ENCODE measurements around the gene FBXO7. TPM values are rescaled to one million over a fixed set of nuclear protein-coding genes. Genes with fewer than 3 reads are reported as not detected.

FBXO7 gene
- total RNA-seq, 4 donors from 2014 or later = 70.3 to 80.1 (median 76.4) TPM

DNA sequence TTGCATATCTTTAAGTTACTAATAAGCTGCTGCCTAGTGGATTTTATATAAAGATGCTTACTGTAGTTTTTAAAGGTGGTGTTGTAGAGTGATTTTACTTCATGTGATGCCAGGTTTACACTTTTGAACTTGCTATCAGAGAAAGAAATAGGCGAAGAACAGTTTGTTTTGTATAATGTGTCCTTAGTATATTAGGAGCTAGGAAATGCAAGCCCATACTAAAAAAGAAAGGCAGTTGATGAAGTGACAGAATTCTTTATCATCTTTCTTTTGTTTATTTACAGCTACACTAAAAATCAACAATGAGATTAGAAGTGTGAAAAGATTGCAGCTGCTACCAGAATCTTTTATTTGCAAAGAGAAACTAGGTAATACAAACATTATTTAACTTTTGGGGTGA, 12.8 kb downstream of the FBXO7 start:
- Histone ChIP-seq H3K36me3 (peaks cover 0 to 55% (median 22%) of the 10 kb centered on the region in 4 donors), H3K27me3 (no peaks in the 10 kb centered on the region), H3K4me3 (no peak overlapping the region), H3K27ac (no peak overlapping the region), H3K4me1 (peaks cover 0 to 5% (median 0%) of the 10 kb centered on the region in 4 donors), H3K9me3 (no peaks in the 10 kb centered on the region)
- in situ Hi-C loops (cut with MboI; ENCODE audit: low pct_ligation_motif_present in 1 of 4, low pct_unique_long_range_greater_than_20kb in 1 of 4, low sequenced_read_pairs in 3 of 4) = no loop called here
- WGBS, 2 donors (ENCODE audit: low coverage in 1 of 2) = 83 to 94% methylated on average over 1 of the region's 1 CpG
- DNase-seq = no peak
- no peak for TF ChIP-seq POLR2A (IDR thresholded peaks at IDR 0.05)
- TF ChIP-seq, protein P1, sequence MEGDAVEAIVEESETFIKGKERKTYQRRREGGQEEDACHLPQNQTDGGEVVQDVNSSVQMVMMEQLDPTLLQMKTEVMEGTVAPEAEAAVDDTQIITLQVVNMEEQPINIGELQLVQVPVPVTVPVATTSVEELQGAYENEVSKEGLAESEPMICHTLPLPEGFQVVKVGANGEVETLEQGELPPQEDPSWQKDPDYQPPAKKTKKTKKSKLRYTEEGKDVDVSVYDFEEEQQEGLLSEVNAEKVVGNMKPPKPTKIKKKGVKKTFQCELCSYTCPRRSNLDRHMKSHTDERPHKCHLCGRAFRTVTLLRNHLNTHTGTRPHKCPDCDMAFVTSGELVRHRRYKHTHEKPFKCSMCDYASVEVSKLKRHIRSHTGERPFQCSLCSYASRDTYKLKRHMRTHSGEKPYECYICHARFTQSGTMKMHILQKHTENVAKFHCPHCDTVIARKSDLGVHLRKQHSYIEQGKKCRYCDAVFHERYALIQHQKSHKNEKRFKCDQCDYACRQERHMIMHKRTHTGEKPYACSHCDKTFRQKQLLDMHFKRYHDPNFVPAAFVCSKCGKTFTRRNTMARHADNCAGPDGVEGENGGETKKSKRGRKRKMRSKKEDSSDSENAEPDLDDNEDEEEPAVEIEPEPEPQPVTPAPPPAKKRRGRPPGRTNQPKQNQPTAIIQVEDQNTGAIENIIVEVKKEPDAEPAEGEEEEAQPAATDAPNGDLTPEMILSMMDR (IDR thresholded peaks at IDR 0.05) = no peak
- no peak for TF ChIP-seq POLR2AphosphoS5 (IDR thresholded peaks at IDR 0.05)
- no peak for TF ChIP-seq EP300 (IDR thresholded peaks at IDR 0.05; ENCODE audit: low read depth)
- intact Hi-C loops (cut with DNase I; ENCODE audit: low total_unique reads) = no loop called here

DNA sequence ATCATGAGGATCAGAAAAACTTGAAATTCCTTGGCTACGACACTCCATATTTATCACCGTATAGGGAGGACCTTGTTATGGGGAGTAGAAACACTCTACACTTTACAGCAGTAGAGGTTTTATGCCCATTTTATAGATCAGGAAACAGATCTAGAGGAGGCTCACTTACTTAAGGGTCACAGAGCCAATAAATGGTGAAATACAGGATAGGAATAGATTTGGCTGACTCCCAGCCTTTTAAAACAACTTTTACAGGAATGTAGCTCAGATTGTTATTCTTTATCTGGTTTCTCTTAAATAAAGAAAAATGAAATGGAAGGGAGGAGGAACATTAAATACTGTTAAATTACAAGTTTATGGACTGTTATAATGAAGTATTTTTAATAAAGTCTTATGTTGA, 14.8 kb downstream of the FBXO7 start:
- no peak overlapping the region for H3K27ac ChIP-seq
- TF ChIP-seq POLR2AphosphoS5 (IDR thresholded peaks at IDR 0.05) = no peak
- no peak for TF ChIP-seq EP300 (IDR thresholded peaks at IDR 0.05; ENCODE audit: low read depth)
- TF ChIP-seq POLR2A (IDR thresholded peaks at IDR 0.05) = no peak
- TF ChIP-seq, protein P1 (IDR thresholded peaks at IDR 0.05) = no peak
- H3K27me3 ChIP-seq = no peaks in the 10 kb centered on the region
- in situ Hi-C loops (cut with MboI; ENCODE audit: low pct_ligation_motif_present in 1 of 4, low pct_unique_long_range_greater_than_20kb in 1 of 4, low sequenced_read_pairs in 3 of 4) = no loop called here
- no peak for DNase-seq
- H3K4me1 ChIP-seq = no peaks in the 10 kb centered on the region
- no peaks in the 10 kb centered on the region for H3K9me3 ChIP-seq
- H3K4me3 ChIP-seq = no peak overlapping the region
- peaks cover 0 to 73% (median 30%) of the 10 kb centered on the region in 4 donors for H3K36me3 ChIP-seq
- WGBS, 2 donors (ENCODE audit: low coverage in 1 of 2) = 97 to 100% methylated on average over 2 of the region's 2 CpGs
- intact Hi-C loops (cut with DNase I; ENCODE audit: low total_unique reads) = no loop called here

DNA sequence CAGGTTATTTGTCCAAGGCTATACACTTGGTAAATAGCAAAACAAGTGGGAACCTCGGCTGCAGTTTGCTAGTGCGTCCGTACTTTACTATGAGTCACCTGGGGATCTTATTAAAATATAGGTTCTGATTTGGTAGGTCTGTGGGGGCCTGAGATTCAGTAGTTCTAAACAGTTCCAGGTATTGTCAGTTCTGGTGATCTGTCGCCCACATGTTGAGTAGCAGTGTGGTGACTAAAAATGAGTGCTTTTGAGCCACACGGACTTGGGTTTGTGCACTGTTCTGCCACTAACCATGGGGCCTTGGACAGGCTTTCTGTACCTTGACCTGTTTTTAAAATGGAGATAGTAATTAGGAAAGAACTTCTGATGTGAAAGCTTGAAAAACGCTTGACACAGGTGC, 15.7 kb downstream of the FBXO7 start:
- DNase-seq = no peak
- peaks cover 0 to 77% (median 32%) of the 10 kb centered on the region in 4 donors for H3K36me3 ChIP-seq
- in situ Hi-C loops (cut with MboI; ENCODE audit: low pct_ligation_motif_present in 1 of 4, low pct_unique_long_range_greater_than_20kb in 1 of 4, low sequenced_read_pairs in 3 of 4) (no loop called here), intact Hi-C loops (cut with DNase I; ENCODE audit: low total_unique reads) (no loop called here)
- no peak overlapping the region for H3K4me3 ChIP-seq
- no peaks in the 10 kb centered on the region for H3K4me1 ChIP-seq
- H3K9me3 ChIP-seq = no peaks in the 10 kb centered on the region
- TF ChIP-seq POLR2AphosphoS5 (IDR thresholded peaks at IDR 0.05) = no peak
- no peak for TF ChIP-seq POLR2A (IDR thresholded peaks at IDR 0.05)
- no peak for TF ChIP-seq EP300 (IDR thresholded peaks at IDR 0.05; ENCODE audit: low read depth)
- TF ChIP-seq, protein P1 (IDR thresholded peaks at IDR 0.05) = no peak
- no peak overlapping the region for H3K27ac ChIP-seq
- H3K27me3 ChIP-seq = no peaks in the 10 kb centered on the region
- WGBS, 2 donors (ENCODE audit: low coverage in 1 of 2) = 79 to 92% methylated on average over 3 to 6 of the region's 6 CpGs

DNA sequence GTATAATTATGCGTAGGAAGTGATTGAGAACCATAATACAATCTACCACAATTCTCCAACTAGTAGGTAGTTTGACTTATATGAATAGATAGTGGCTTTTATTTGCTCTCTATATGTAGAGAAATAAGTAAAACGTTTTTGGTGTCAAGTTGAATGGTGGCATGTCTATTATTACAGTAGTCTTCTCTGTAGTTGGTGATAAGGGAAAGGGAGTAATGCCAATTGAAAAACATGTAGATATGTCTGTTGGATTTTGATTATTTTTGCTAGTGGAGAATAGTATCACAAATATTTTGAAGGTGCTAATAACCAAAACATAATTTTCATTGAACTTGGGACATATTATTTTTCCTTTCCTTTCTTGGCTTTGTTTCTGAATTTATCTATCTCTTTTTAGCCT, 17.5 kb downstream of the FBXO7 start:
- intact Hi-C loops (cut with DNase I; ENCODE audit: low total_unique reads) = no loop called here
- no peaks in the 10 kb centered on the region for H3K27me3 ChIP-seq
- in situ Hi-C loops (cut with MboI; ENCODE audit: low pct_ligation_motif_present in 1 of 4, low pct_unique_long_range_greater_than_20kb in 1 of 4, low sequenced_read_pairs in 3 of 4) = no loop called here
- no peak for DNase-seq
- 82 to 85% methylated on average over 2 of the region's 2 CpGs for WGBS, 2 donors (ENCODE audit: low coverage in 1 of 2)
- no peak overlapping the region for H3K27ac ChIP-seq
- H3K4me3 ChIP-seq = no peak overlapping the region
- peaks cover 0 to 77% (median 31%) of the 10 kb centered on the region in 4 donors for H3K36me3 ChIP-seq
- TF ChIP-seq POLR2AphosphoS5 (IDR thresholded peaks at IDR 0.05) (no peak), EP300 (IDR thresholded peaks at IDR 0.05; ENCODE audit: low read depth) (no peak), POLR2A (IDR thresholded peaks at IDR 0.05) (no peak)
- TF ChIP-seq, protein P1 (IDR thresholded peaks at IDR 0.05) = no peak
- H3K4me1 ChIP-seq = no peaks in the 10 kb centered on the region
- no peaks in the 10 kb centered on the region for H3K9me3 ChIP-seq
